A549 (cell line): ENCODE results near the gene RAD18. TPM values are rescaled to one million over a fixed set of nuclear protein-coding genes. Genes with fewer than 3 reads are reported as not detected.

Source experiments
- ATAC-seq, 2 experiments: fragments of 200-7000 bp in 1 of 2; fragments of >200 bp in 1 of 2; cut with Nextera tagmentation in 1 of 2; cut with Tn5 transposase in 1 of 2; 3 replicates each; pipeline versions ENCODE4 v1.8.0 to v1.9.1; 2018 to 2020; ENCODE audit warnings: mild to moderate bottlenecking in 1 of 2, moderate library complexity in 1 of 2
- CTCF ChIA-PET: fragments of 300-600 bp; sonication (Branson Sonifier 250); formaldehyde crosslinking; extraction: SDS; loops from one replicate; lab custom pipeline; 2021; ENCODE audit warnings: antibody characterized with exemption, inconsistent platforms; lab: Yijun Ruan, JAX
- POLR2A ChIA-PET: fragments of 350-600 bp; formaldehyde crosslinking; extraction: SDS; loops from one replicate; lab custom pipeline; 2021; ENCODE audit warnings: antibody characterized with exemption, inconsistent platforms; lab: Yijun Ruan, JAX
- DNase-seq, 2 experiments: peaks; one replicate each; pipeline versions ENCODE4 v3.0.0 to v3.0.0-alpha.2; 2011 to 2016; ENCODE audit warnings: low read depth in 1 of 2, low spot score in 1 of 2
- FAIRE-seq: peaks from 2 replicates; lab custom pipeline; 2011; peaks lifted over from hg19 to GRCh38; lab: Jason Lieb, UNC
- H3K27ac ChIP-seq, 2 experiments: fragments of >200 bp; sonication (Bioruptor Twin); formaldehyde crosslinking; 3 replicates each; pipeline ENCODE4 v1.5.1; 2016 to 2017
- H3K4me1 ChIP-seq: fragments of >200 bp; sonication (Bioruptor Twin); formaldehyde crosslinking; 3 replicates; pipeline ENCODE4 v1.6.1; 2016
- H3K4me2 ChIP-seq: fragments of >200 bp; sonication (Bioruptor Twin); formaldehyde crosslinking; 3 replicates; pipeline ENCODE4 v1.6.1; 2016
- H3K4me3 ChIP-seq: fragments of >200 bp; sonication (Bioruptor Twin); formaldehyde crosslinking; 3 replicates; pipeline ENCODE4 v1.5.1; 2016
- H3K9me3 ChIP-seq: fragments of >200 bp; sonication (Bioruptor Twin); formaldehyde crosslinking; 3 replicates; pipeline ENCODE4 v1.6.1; 2016
- BHLHE40 ChIP-seq: IDR thresholded peaks from 2 replicates; pipeline ENCODE4 v1.6.1; 2012; ENCODE audit warnings: low read depth, low read length, inconsistent platforms
- CEBPB ChIP-seq, 2 experiments: fragments of >200 bp in 1 of 2; sonication (Bioruptor Twin) in 1 of 2; formaldehyde crosslinking in 1 of 2; IDR thresholded peaks; 2 replicates each; pipeline ENCODE4 v1.6.1; 2012 to 2016
- CHD4 ChIP-seq: fragments of 200-600 bp; sonication (generic); IDR thresholded peaks from 2 replicates; pipeline ENCODE4 v1.6.1; 2016; ENCODE audit warnings: antibody characterized with exemption, mild to moderate bottlenecking, borderline replicate concordance
- EHF ChIP-seq: fragments of 250-450 bp; sonication (Bioruptor Pico); IDR thresholded peaks from 2 replicates; pipeline ENCODE4 v1.5.0; 2020; ENCODE audit warnings: mild to moderate bottlenecking
- ESRRA ChIP-seq: fragments of 150-350 bp; IDR thresholded peaks from 2 replicates; pipeline ENCODE4 v1.6.1; 2014; ENCODE audit warnings: mild to moderate bottlenecking, low read length, borderline replicate concordance
- FOSL2 ChIP-seq, 2 experiments: fragments of 450-650 bp in 1 of 2; fragments of >200 bp in 1 of 2; sonication (Bioruptor Twin) in 1 of 2; formaldehyde crosslinking; IDR thresholded peaks; 2 replicates each; pipeline versions ENCODE4 v1.5.0 to v1.6.1; 2016 to 2020; ENCODE audit warnings: mild to moderate bottlenecking in 1 of 2, moderate library complexity in 1 of 2
- GATA3 ChIP-seq: IDR thresholded peaks from 2 replicates; pipeline ENCODE4 v1.6.1; 2012; ENCODE audit warnings: borderline replicate concordance
- KDM1A ChIP-seq: fragments of 200-600 bp; sonication (generic); IDR thresholded peaks from 2 replicates; pipeline ENCODE4 v1.6.1; 2016; ENCODE audit warnings: low read depth, mild to moderate bottlenecking
- MAZ ChIP-seq: fragments of 150-350 bp; IDR thresholded peaks from 2 replicates; pipeline ENCODE4 v1.6.1; 2014; ENCODE audit warnings: antibody characterized with exemption, low read depth, low read length, borderline replicate concordance
- POLR2AphosphoS2 ChIP-seq: conservative IDR thresholded peaks from 2 replicates; pipeline ENCODE4 v1.6.1; 2012; ENCODE audit warnings: low read length, improper control_type of control experiment, inconsistent platforms
- RAD21 ChIP-seq, 2 experiments: fragments of >200 bp in 1 of 2; sonication (Bioruptor Twin) in 1 of 2; formaldehyde crosslinking in 1 of 2; IDR thresholded peaks in 1 of 2; conservative IDR thresholded peaks in 1 of 2; 2 replicates in 1 of 2; 3 replicates in 1 of 2; pipeline ENCODE4 v1.6.1; 2012 to 2018; ENCODE audit warnings: inconsistent platforms in 1 of 2
- RARB ChIP-seq: fragments of 250-450 bp; sonication (Bioruptor Pico); IDR thresholded peaks from 2 replicates; pipeline ENCODE4 v1.8.0; 2021; ENCODE audit warnings: mild to moderate bottlenecking, moderate library complexity
- SMC3 ChIP-seq: fragments of >200 bp; sonication (Bioruptor Twin); formaldehyde crosslinking; IDR thresholded peaks from 3 replicates; pipeline ENCODE4 v1.6.1; 2018; ENCODE audit warnings: inconsistent platforms
- TP53 ChIP-seq: fragments of 250-450 bp; sonication (Bioruptor Pico); IDR thresholded peaks from 2 replicates; pipeline ENCODE4 v1.5.0; 2021; ENCODE audit warnings: mild to moderate bottlenecking, moderate library complexity
- WGBS: methylation state at CpG from one replicate; pipeline ENCODE4 v1.1.6; 2017; ENCODE audit errors: missing lambda C conversion rate; 5-methylcytosine and 5-hydroxymethylcytosine counted together
- polyA plus RNA-seq, 4 experiments: library from polyadenylated mRNA; depleted of rRNA in 3 of 4; stranded (reverse); fragments of >200 nt; fragmentation: RNase III in 1 of 4; extraction: RNeasy Plus Mini Kit Qiagen cat#74134 plus additional on column Dnase treatment in 1 of 4; gene quantifications; 2 replicates in 3 of 4; 3 replicates in 1 of 4; pipeline ENCODE4 v1.2.3, GENCODE V29; 2011 to 2017
- TF ChIP-seq, protein P1 (sequence below): fragments of 200-600 bp; sonication (generic); IDR thresholded peaks from 2 replicates; pipeline ENCODE4 v1.6.1; 2016; ENCODE audit warnings: antibody characterized with exemption, mild to moderate bottlenecking, moderate library complexity
- TF ChIP-seq, protein P2 (sequence below): fragments of >200 bp; sonication (Bioruptor Twin); formaldehyde crosslinking; IDR thresholded peaks from 3 replicates; pipeline ENCODE4 v1.6.1; 2016
- TF ChIP-seq, protein P3 (sequence below): fragments of 150-350 bp; IDR thresholded peaks from 2 replicates; pipeline ENCODE4 v1.6.1; 2014; ENCODE audit warnings: low read depth, mild to moderate bottlenecking, low read length
- TF ChIP-seq, protein P4 (sequence below): fragments of >200 bp; sonication (Bioruptor Twin); formaldehyde crosslinking; IDR thresholded peaks from 3 replicates; pipeline ENCODE4 v1.5.1; 2016

RAD18 gene
- polyA plus RNA-seq, 2 of the 4 experiments (the other 2 are of a cell fraction): 11.8 to 23.2 TPM

DNA sequence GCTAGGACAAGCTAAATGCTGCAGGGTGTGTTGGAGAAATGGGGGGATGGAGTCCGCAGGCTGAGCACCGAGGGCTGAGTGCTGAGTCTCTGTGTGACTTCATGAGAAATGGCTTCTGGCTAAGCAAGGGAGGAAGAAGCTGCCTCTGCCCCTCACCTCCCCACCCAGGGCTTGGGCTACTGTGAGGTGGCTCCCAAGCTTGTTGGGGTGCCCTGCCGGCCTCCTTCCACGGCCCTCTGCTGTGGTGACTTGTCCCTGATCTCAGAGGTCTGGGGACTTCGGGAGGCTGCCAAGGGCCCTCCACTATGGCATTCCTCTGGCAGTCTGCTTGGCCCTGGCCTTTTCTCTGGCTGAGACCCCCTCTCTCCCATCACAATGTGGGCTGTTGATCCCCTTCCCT, 30.1 kb upstream of the RAD18 start:
- ATAC-seq (no peak), DNase-seq (no peak), FAIRE-seq (no peak)
- POLR2A ChIA-PET: no interaction called here
- no peaks in the 10 kb centered on the region for H3K4me1 ChIP-seq
- CTCF ChIA-PET: interaction anchor here (0.8 to 2.1 kb wide), 3 partner anchors 18 to 74 kb away, joined by 3 to 7 read pairs (median 6); no protein-coding TSS in a partner anchor
- TF ChIP-seq, protein P1, sequence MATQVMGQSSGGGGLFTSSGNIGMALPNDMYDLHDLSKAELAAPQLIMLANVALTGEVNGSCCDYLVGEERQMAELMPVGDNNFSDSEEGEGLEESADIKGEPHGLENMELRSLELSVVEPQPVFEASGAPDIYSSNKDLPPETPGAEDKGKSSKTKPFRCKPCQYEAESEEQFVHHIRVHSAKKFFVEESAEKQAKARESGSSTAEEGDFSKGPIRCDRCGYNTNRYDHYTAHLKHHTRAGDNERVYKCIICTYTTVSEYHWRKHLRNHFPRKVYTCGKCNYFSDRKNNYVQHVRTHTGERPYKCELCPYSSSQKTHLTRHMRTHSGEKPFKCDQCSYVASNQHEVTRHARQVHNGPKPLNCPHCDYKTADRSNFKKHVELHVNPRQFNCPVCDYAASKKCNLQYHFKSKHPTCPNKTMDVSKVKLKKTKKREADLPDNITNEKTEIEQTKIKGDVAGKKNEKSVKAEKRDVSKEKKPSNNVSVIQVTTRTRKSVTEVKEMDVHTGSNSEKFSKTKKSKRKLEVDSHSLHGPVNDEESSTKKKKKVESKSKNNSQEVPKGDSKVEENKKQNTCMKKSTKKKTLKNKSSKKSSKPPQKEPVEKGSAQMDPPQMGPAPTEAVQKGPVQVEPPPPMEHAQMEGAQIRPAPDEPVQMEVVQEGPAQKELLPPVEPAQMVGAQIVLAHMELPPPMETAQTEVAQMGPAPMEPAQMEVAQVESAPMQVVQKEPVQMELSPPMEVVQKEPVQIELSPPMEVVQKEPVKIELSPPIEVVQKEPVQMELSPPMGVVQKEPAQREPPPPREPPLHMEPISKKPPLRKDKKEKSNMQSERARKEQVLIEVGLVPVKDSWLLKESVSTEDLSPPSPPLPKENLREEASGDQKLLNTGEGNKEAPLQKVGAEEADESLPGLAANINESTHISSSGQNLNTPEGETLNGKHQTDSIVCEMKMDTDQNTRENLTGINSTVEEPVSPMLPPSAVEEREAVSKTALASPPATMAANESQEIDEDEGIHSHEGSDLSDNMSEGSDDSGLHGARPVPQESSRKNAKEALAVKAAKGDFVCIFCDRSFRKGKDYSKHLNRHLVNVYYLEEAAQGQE: no peak
- TF ChIP-seq POLR2AphosphoS2: no peak
- no peak for TF ChIP-seq BHLHE40
- no peak for TF ChIP-seq KDM1A
- TF ChIP-seq, protein P2, sequence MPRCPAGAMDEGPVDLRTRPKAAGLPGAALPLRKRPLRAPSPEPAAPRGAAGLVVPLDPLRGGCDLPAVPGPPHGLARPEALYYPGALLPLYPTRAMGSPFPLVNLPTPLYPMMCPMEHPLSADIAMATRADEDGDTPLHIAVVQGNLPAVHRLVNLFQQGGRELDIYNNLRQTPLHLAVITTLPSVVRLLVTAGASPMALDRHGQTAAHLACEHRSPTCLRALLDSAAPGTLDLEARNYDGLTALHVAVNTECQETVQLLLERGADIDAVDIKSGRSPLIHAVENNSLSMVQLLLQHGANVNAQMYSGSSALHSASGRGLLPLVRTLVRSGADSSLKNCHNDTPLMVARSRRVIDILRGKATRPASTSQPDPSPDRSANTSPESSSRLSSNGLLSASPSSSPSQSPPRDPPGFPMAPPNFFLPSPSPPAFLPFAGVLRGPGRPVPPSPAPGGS: no peak
- no peak for TF ChIP-seq TP53 (CRISPR knock-in tag)
- TF ChIP-seq RARB (CRISPR knock-in tag): no peak
- TF ChIP-seq ESRRA: no peak
- TF ChIP-seq SMC3: no peak
- no peak for TF ChIP-seq GATA3
- no peak for TF ChIP-seq EHF (CRISPR knock-in tag)
- no peak for TF ChIP-seq CHD4
- no peaks in the 10 kb centered on the region for H3K9me3 ChIP-seq
- no peak overlapping the region for H3K4me3 ChIP-seq
- H3K4me2 ChIP-seq: no peak overlapping the region
- WGBS: 51% methylated on average over 5 of the region's 5 CpGs
- no peak overlapping the region for H3K27ac ChIP-seq

DNA sequence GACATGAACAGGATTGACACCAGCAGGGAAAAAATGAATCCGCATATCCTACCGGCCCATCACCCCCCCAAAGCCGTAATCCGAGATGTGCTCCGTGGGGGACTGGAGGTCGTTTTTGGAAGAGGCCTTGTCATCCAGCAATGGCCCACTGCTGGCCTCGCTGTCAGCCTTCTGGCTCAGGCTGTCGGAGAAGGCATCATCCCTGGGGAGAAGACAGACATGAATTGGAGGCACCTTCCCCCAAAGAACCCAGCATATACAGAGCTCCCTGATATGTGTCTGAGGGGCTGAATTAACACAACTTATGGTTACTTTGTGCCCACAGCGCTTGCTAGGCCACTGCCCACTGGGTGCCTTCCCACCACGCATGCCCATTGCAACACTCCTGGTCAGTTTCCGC, 29.6 kb upstream of the RAD18 start:
- Histone ChIP-seq H3K27ac (no peak overlapping the region), H3K9me3 (no peaks in the 10 kb centered on the region), H3K4me1 (no peaks in the 10 kb centered on the region), H3K4me3 (no peak overlapping the region), H3K4me2 (no peak overlapping the region)
- FAIRE-seq (no peak), ATAC-seq (no peak), DNase-seq (no peak)
- WGBS: 75% methylated on average over 11 of the region's 11 CpGs
- CTCF ChIA-PET: interaction anchor here (1.3 to 2.1 kb wide), 4 partner anchors 13 to 198 kb away, joined by 3 to 7 read pairs (median 4); no protein-coding TSS in a partner anchor
- TF ChIP-seq CEBPB (IDR thresholded peaks at IDR 0.05): no peak
- TF ChIP-seq FOSL2 (IDR thresholded peaks at IDR 0.05): no peak
- no peak for TF ChIP-seq FOSL2 (CRISPR knock-in tag; IDR thresholded peaks at IDR 0.05)
- no peak for TF ChIP-seq MAZ
- no peak for TF ChIP-seq RAD21 (conservative IDR thresholded peaks at IDR 0.05 in 1 of 2, IDR thresholded peaks at IDR 0.05 in 1 of 2)
- TF ChIP-seq, protein P3, sequence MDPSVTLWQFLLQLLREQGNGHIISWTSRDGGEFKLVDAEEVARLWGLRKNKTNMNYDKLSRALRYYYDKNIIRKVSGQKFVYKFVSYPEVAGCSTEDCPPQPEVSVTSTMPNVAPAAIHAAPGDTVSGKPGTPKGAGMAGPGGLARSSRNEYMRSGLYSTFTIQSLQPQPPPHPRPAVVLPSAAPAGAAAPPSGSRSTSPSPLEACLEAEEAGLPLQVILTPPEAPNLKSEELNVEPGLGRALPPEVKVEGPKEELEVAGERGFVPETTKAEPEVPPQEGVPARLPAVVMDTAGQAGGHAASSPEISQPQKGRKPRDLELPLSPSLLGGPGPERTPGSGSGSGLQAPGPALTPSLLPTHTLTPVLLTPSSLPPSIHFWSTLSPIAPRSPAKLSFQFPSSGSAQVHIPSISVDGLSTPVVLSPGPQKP: no peak
- TF ChIP-seq, protein P4, sequence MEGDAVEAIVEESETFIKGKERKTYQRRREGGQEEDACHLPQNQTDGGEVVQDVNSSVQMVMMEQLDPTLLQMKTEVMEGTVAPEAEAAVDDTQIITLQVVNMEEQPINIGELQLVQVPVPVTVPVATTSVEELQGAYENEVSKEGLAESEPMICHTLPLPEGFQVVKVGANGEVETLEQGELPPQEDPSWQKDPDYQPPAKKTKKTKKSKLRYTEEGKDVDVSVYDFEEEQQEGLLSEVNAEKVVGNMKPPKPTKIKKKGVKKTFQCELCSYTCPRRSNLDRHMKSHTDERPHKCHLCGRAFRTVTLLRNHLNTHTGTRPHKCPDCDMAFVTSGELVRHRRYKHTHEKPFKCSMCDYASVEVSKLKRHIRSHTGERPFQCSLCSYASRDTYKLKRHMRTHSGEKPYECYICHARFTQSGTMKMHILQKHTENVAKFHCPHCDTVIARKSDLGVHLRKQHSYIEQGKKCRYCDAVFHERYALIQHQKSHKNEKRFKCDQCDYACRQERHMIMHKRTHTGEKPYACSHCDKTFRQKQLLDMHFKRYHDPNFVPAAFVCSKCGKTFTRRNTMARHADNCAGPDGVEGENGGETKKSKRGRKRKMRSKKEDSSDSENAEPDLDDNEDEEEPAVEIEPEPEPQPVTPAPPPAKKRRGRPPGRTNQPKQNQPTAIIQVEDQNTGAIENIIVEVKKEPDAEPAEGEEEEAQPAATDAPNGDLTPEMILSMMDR: no peak
- POLR2A ChIA-PET: no interaction called here
